ENCODE measurements around the gene AP2B1.

DNA sequence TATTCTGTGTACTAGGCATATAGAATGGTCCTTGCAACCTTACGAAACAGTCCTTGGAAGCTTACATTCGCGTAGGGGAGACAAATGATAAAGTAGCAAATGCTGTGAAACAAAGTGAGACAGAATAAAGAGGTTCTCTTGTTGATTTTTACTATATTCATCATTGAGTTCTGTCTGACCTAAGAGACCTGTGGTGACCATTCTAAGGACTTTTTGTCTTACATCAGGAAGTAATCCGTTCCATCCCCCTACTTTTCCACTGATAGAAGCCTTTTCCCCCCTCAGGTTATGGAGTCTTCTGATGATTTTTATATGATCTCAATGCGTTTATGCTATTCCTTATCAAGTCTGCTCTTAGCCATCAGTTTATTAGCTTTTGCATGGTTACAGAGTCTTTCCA, 77.6 kb downstream of the AP2B1 start:
- no peak for TF ChIP-seq EZH2 (IDR thresholded peaks at IDR 0.05; ENCODE audit: borderline replicate concordance)
- TF ChIP-seq, protein P1, sequence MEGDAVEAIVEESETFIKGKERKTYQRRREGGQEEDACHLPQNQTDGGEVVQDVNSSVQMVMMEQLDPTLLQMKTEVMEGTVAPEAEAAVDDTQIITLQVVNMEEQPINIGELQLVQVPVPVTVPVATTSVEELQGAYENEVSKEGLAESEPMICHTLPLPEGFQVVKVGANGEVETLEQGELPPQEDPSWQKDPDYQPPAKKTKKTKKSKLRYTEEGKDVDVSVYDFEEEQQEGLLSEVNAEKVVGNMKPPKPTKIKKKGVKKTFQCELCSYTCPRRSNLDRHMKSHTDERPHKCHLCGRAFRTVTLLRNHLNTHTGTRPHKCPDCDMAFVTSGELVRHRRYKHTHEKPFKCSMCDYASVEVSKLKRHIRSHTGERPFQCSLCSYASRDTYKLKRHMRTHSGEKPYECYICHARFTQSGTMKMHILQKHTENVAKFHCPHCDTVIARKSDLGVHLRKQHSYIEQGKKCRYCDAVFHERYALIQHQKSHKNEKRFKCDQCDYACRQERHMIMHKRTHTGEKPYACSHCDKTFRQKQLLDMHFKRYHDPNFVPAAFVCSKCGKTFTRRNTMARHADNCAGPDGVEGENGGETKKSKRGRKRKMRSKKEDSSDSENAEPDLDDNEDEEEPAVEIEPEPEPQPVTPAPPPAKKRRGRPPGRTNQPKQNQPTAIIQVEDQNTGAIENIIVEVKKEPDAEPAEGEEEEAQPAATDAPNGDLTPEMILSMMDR (IDR thresholded peaks at IDR 0.05; ENCODE audit: poor library complexity): no peak
